ENCODE measurements around the gene FBXO41. TPM values are rescaled to one million over a fixed set of nuclear protein-coding genes. Genes with fewer than 3 reads are reported as not detected.

Gene FBXO41
- total RNA-seq, 1 donor from 2014 or later: 1.5 TPM

DNA sequence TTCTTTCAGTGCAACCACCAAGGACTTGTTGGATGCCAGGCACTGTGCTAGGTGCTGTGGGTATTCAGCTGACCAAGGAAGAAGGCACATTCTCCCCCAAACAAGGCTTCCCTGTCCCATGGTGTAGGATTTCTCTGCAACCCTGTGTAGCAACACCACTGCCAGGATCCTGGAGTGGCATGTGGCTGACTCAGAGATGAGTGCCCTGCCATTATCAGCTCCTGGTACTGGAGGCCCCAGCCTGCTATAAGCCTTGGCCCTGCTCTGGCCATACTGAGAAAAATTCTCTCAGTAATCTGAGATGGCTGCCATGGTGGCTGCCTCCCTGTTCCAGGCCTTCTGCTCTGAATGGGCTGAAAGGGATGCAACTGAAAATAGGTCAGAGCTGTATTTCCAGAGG is 66.0 kb downstream of the FBXO41 start:
- Histone ChIP-seq H3K9me3 (ENCODE audit: low read depth) (no peaks in the 10 kb centered on the region), H3K27ac (no peak overlapping the region), H3K9ac (no peak overlapping the region), H3K79me2 (ENCODE audit: low read depth) (peaks cover 47% of the 10 kb centered on the region), H3K4me2 (no peak overlapping the region), H3K4me1 (peaks cover 5% of the 10 kb centered on the region), H3K4me3 (no peak overlapping the region), H3F3A (ENCODE audit: low read depth) (peaks cover 2% of the 10 kb centered on the region), H4K20me1 (ENCODE audit: low read depth) (no peaks in the 10 kb centered on the region), H2AFZ (replicated peaks) (no peak overlapping the region), H3K36me3 (no peaks in the 10 kb centered on the region), H3K27me3 (no peaks in the 10 kb centered on the region)
- Mint-ChIP-seq H3K27me3 (ENCODE audit: insufficient read depth, low read depth) (peaks cover 5% of the 10 kb centered on the region), H3K9me3 (no peaks in the 10 kb centered on the region), H3K4me3 (no peak overlapping the region), H3K36me3 (peaks cover 10% of the 10 kb centered on the region), H3K27ac (no peak overlapping the region), H3K4me1 (peaks cover 21% of the 10 kb centered on the region)
- DNase-seq (ENCODE audit: low spot score): no peak
- TF ChIP-seq, protein P1, sequence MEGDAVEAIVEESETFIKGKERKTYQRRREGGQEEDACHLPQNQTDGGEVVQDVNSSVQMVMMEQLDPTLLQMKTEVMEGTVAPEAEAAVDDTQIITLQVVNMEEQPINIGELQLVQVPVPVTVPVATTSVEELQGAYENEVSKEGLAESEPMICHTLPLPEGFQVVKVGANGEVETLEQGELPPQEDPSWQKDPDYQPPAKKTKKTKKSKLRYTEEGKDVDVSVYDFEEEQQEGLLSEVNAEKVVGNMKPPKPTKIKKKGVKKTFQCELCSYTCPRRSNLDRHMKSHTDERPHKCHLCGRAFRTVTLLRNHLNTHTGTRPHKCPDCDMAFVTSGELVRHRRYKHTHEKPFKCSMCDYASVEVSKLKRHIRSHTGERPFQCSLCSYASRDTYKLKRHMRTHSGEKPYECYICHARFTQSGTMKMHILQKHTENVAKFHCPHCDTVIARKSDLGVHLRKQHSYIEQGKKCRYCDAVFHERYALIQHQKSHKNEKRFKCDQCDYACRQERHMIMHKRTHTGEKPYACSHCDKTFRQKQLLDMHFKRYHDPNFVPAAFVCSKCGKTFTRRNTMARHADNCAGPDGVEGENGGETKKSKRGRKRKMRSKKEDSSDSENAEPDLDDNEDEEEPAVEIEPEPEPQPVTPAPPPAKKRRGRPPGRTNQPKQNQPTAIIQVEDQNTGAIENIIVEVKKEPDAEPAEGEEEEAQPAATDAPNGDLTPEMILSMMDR (IDR thresholded peaks at IDR 0.05): no peak
- no peak for TF ChIP-seq EZH2phosphoT487 (IDR thresholded peaks at IDR 0.05)
- TF ChIP-seq EZH2 (IDR thresholded peaks at IDR 0.05): no peak

DNA sequence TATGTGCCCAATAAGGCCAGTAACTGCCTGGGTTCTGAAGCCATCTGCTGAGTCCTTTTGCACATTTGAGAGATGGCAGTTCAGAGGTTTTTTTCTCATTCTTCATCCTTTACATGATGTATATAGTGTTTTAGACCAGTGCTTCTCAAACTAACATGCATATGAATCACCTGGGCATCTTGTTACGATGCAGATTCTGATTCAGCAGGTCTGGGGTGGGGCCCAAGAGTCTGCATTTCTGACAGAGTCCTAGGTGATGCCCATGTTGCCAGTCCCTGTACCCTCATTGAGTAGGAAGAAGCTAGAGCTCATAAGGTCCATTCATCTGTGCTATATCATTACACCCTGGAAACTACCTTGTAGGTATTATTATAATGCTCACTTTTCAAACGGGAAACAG is 66.5 kb downstream of the FBXO41 start:
- H3K9ac ChIP-seq: no peak overlapping the region
- no peak overlapping the region for H3K27ac Mint-ChIP-seq
- H3K4me1 ChIP-seq: peaks cover 5% of the 10 kb centered on the region
- H3K9me3 ChIP-seq (ENCODE audit: low read depth): no peaks in the 10 kb centered on the region
- H3K9me3 Mint-ChIP-seq: no peaks in the 10 kb centered on the region
- peaks cover 23% of the 10 kb centered on the region for H3K4me1 Mint-ChIP-seq
- peaks cover 47% of the 10 kb centered on the region for H3K79me2 ChIP-seq (ENCODE audit: low read depth)
- peaks cover 7% of the 10 kb centered on the region for H3F3A ChIP-seq (ENCODE audit: low read depth)
- H3K36me3 Mint-ChIP-seq: peaks cover 10% of the 10 kb centered on the region
- DNase-seq (ENCODE audit: low spot score): no peak
- TF ChIP-seq, protein P1 (IDR thresholded peaks at IDR 0.05): no peak
- TF ChIP-seq EZH2 (IDR thresholded peaks at IDR 0.05) (no peak), EZH2phosphoT487 (IDR thresholded peaks at IDR 0.05) (no peak)
- H3K36me3 ChIP-seq: no peaks in the 10 kb centered on the region
- H3K27me3 Mint-ChIP-seq (ENCODE audit: insufficient read depth, low read depth): peaks cover 5% of the 10 kb centered on the region
- H3K4me3 ChIP-seq: no peak overlapping the region
- no peak overlapping the region for H2AFZ ChIP-seq (replicated peaks)
- no peak overlapping the region for H3K4me3 Mint-ChIP-seq
- no peak overlapping the region for H3K27ac ChIP-seq
- no peak overlapping the region for H3K4me2 ChIP-seq
- no peaks in the 10 kb centered on the region for H4K20me1 ChIP-seq (ENCODE audit: low read depth)
- no peaks in the 10 kb centered on the region for H3K27me3 ChIP-seq

DNA sequence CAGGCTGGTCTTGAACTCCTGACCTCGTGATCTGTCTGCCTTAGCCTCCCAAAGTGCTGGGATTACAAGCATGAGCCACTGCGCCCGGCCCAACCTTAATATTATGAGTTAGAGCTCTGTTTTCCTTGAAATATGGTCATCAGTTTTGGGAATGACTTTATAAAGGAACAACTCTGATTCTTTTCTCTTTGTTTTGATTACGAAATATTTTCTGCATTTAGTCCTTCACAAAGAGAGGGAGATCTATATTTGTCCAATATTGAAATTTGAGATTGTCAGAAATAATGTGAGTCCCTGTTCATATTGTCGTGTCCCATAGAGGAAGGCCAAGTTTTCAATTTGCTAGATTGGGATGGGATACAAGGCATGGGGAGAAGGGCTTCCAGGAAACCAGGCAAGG is 67.1 kb downstream of the FBXO41 start:
- H3K27me3 ChIP-seq: no peaks in the 10 kb centered on the region
- Mint-ChIP-seq H3K4me1 (peaks cover 26% of the 10 kb centered on the region), H3K36me3 (peaks cover 9% of the 10 kb centered on the region), H3K9me3 (no peaks in the 10 kb centered on the region), H3K27me3 (ENCODE audit: insufficient read depth, low read depth) (peaks cover 3% of the 10 kb centered on the region), H3K27ac (no peak overlapping the region), H3K4me3 (no peak overlapping the region)
- no peak overlapping the region for H2AFZ ChIP-seq (replicated peaks)
- H4K20me1 ChIP-seq (ENCODE audit: low read depth): no peaks in the 10 kb centered on the region
- H3K9me3 ChIP-seq (ENCODE audit: low read depth): no peaks in the 10 kb centered on the region
- no peak overlapping the region for H3K4me2 ChIP-seq
- H3K79me2 ChIP-seq (ENCODE audit: low read depth): peaks cover 47% of the 10 kb centered on the region
- H3K4me3 ChIP-seq: no peak overlapping the region
- peaks cover 7% of the 10 kb centered on the region for H3F3A ChIP-seq (ENCODE audit: low read depth)
- no peak overlapping the region for H3K9ac ChIP-seq
- no peaks in the 10 kb centered on the region for H3K36me3 ChIP-seq
- no peak overlapping the region for H3K27ac ChIP-seq
- DNase-seq (ENCODE audit: low spot score): no peak
- H3K4me1 ChIP-seq: peaks cover 5% of the 10 kb centered on the region
- TF ChIP-seq, protein P1 (IDR thresholded peaks at IDR 0.05): no peak
- TF ChIP-seq EZH2 (IDR thresholded peaks at IDR 0.05): no peak
- no peak for TF ChIP-seq EZH2phosphoT487 (IDR thresholded peaks at IDR 0.05)

Data from neural progenitor cell (in vitro differentiated cells).